ENCODE measurements around the gene SPTA1.

SPTA1 gene

GRCh38 chr1:158570480-158570879 is 116.0 kb downstream of the SPTA1 start, which contains the start of gene OR6P1:
Gene OR6P1 (minus strand): TSS chr1:158570580. CDS start chr1:158563604, 6,976 bp downstream.
- H3K36me3 Mint-ChIP-seq, result no peaks in the 10 kb centered on the region
- no peaks in the 10 kb centered on the region for H3K4me1 Mint-ChIP-seq
- CTCF ChIA-PET, result no interaction called here
- H3K9me3 Mint-ChIP-seq, result no peaks in the 10 kb centered on the region
- DNase-seq, result no peak
- H3K27me3 Mint-ChIP-seq, result peaks cover 4% of the 10 kb centered on the region
- no peak within 1 kb of the TSS for H3K4me3 Mint-ChIP-seq
- no peak within 1 kb of the TSS for H3K27ac Mint-ChIP-seq

- H3K9me3 Mint-ChIP-seq, result no peaks in the 10 kb centered on the region
- CTCF ChIA-PET, result no interaction called here
- H3K36me3 Mint-ChIP-seq, result no peaks in the 10 kb centered on the region
- DNase-seq, result no peak
- H3K27me3 Mint-ChIP-seq, result no peaks in the 10 kb centered on the region
- H3K4me3 Mint-ChIP-seq, result no peak overlapping the region
- no peaks in the 10 kb centered on the region for H3K4me1 Mint-ChIP-seq
- no peak overlapping the region for H3K27ac Mint-ChIP-seq
Measured at GRCh38 chr1:158564608-158565007, 121.9 kb downstream of the SPTA1 start.

- CTCF ChIA-PET, result no interaction called here
- H3K4me1 Mint-ChIP-seq, result no peaks in the 10 kb centered on the region
- H3K9me3 Mint-ChIP-seq, result no peaks in the 10 kb centered on the region
- no peak overlapping the region for H3K27ac Mint-ChIP-seq
- no peak overlapping the region for H3K4me3 Mint-ChIP-seq
- no peaks in the 10 kb centered on the region for H3K27me3 Mint-ChIP-seq
- H3K36me3 Mint-ChIP-seq, result no peaks in the 10 kb centered on the region
- DNase-seq, result no peak
Measured at GRCh38 chr1:158563853-158564252, 122.7 kb downstream of the SPTA1 start.
